RWPE2 (cell line): Measurements from ENCODE around the gene ARHGAP15.

Experiments used
- ATAC-seq: fragments of 200-7000 bp; cut with Tn5 transposase; 3 replicates; pipeline ENCODE4 v1.9.1; 2021; ENCODE audit warnings: low read depth
- DNase-seq: peaks from one replicate; pipeline ENCODE4 v3.0.0-alpha.2; 2020; ENCODE audit warnings: low spot score
- H3K27ac ChIP-seq: fragments of 450-650 bp; 2 replicates; pipeline ENCODE4 v1.5.1; 2017; ENCODE audit warnings: mild to moderate bottlenecking; ENCODE audit not compliant: poor library complexity, severe bottlenecking
- H3K27me3 ChIP-seq: fragments of 250-450 bp; sonication (Bioruptor Pico); 2 replicates; pipeline ENCODE4 v1.5.1; 2021; ENCODE audit warnings: mild to moderate bottlenecking, moderate library complexity; ENCODE audit not compliant: insufficient read depth, poor library complexity, severe bottlenecking
- H3K36me3 ChIP-seq: fragments of 250-450 bp; sonication (Bioruptor Pico); 2 replicates; pipeline ENCODE4 v1.5.1; 2020; ENCODE audit warnings: low read depth, mild to moderate bottlenecking, moderate library complexity
- H3K4me1 ChIP-seq: fragments of 250-450 bp; sonication (Bioruptor Pico); 2 replicates; pipeline ENCODE4 v1.5.1; 2021; ENCODE audit warnings: mild to moderate bottlenecking, moderate library complexity; ENCODE audit not compliant: insufficient read depth, poor library complexity, severe bottlenecking
- H3K4me3 ChIP-seq: fragments of 250-450 bp; sonication (Bioruptor Pico); 2 replicates; pipeline ENCODE4 v1.5.1; 2021; ENCODE audit warnings: mild to moderate bottlenecking, moderate library complexity; ENCODE audit not compliant: severe bottlenecking
- H3K9me3 ChIP-seq: fragments of 250-450 bp; sonication (Bioruptor Pico); 2 replicates; pipeline ENCODE4 v1.5.1; 2021; ENCODE audit warnings: mild to moderate bottlenecking, moderate library complexity; ENCODE audit not compliant: severe bottlenecking
- CTCF ChIP-seq: fragments of 450-650 bp; IDR thresholded peaks from one replicate; pipeline ENCODE4 v1.5.1; 2017; ENCODE audit warnings: mild to moderate bottlenecking, moderate library complexity; ENCODE audit not compliant: poor library complexity, severe bottlenecking

Gene ARHGAP15

DNA sequence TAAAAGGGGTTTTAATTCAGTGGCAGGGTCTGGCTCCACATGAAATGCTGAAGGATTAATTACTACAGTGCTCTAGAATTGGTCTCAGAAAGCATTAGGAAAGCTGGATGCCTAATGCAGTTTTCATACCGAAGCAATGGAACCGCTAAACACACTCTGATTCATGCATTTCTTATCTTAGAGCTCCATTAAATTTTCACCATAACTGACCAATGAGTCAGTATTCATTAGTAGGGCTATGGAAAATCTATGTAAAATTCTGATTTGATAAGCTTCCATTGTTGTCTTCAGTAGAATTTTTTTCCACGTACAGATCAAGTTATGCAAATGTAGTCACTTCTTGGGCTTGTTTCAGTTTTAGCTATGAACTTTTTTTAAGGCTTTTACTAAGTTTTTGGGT lies 359.9 kb downstream of the ARHGAP15 start:
- Histone ChIP-seq H3K36me3 (no peaks in the 10 kb centered on the region), H3K4me3 (no peak overlapping the region), H3K27me3 (no peaks in the 10 kb centered on the region), H3K9me3 (no peaks in the 10 kb centered on the region), H3K27ac (no peak overlapping the region), H3K4me1 (no peaks in the 10 kb centered on the region)
- ATAC-seq (peak; percentile 86), DNase-seq (no peak)
- TF ChIP-seq CTCF: no peak

- Histone ChIP-seq H3K9me3 (no peaks in the 10 kb centered on the region), H3K4me1 (no peaks in the 10 kb centered on the region), H3K27me3 (no peaks in the 10 kb centered on the region), H3K36me3 (no peaks in the 10 kb centered on the region), H3K27ac (no peak overlapping the region), H3K4me3 (no peak overlapping the region)
- ATAC-seq: no peak
- DNase-seq: no peak
- TF ChIP-seq CTCF: no peak
Measured at GRCh38 chr2:143491131-143491530, 361.9 kb downstream of the ARHGAP15 start.

DNA sequence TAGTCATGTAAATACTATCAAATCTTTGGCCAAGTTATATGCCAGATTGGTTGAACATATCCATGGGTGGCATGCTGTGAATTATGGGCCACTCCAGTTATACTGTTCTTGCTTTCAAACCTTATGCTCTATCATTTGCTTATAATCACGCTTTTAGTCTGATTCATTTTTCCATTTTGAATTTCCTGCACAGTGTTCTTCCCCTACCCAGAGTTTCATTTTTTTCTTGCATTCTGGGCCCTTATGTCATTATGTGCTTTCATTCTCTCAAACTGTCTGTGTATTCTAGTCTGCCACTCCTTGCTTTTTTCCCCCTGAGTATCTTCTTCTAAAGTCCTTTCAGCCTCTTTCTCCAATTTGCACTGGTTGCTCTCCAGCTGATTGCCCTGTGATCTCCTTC lies 364.1 kb downstream of the ARHGAP15 start:
- Histone ChIP-seq H3K36me3 (no peaks in the 10 kb centered on the region), H3K4me3 (no peak overlapping the region), H3K27ac (no peak overlapping the region), H3K27me3 (no peaks in the 10 kb centered on the region), H3K4me1 (no peaks in the 10 kb centered on the region), H3K9me3 (no peaks in the 10 kb centered on the region)
- no peak for TF ChIP-seq CTCF
- ATAC-seq: no peak
- DNase-seq: no peak

DNA sequence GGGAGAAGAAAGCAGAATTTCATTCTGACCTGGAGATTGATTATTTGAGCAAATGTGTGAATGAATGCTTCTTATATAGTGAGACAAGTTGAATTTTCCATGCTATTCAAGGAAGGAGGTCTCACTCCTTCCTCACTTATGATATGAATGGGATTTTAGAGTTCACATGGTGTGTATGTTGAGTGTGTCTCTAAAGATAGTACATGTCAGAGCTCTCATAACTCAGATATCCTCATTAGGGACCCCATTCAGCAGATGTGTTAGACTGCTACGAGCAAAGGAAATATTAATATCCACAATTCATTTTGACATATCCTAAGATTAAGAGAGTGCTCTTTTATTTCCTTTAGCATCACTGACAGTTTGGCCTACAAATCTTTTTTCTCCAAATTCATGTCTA lies 368.5 kb downstream of the ARHGAP15 start:
- Histone ChIP-seq H3K4me3 (no peak overlapping the region), H3K27me3 (no peaks in the 10 kb centered on the region), H3K4me1 (no peaks in the 10 kb centered on the region), H3K27ac (no peak overlapping the region), H3K36me3 (no peaks in the 10 kb centered on the region), H3K9me3 (no peaks in the 10 kb centered on the region)
- no peak for TF ChIP-seq CTCF
- DNase-seq (no peak), ATAC-seq (no peak)

GRCh38 chr2:143498496-143498895 lies 369.3 kb downstream of the ARHGAP15 start:
- no peak overlapping the region for H3K27ac ChIP-seq
- H3K4me1 ChIP-seq: no peaks in the 10 kb centered on the region
- TF ChIP-seq CTCF: no peak
- no peaks in the 10 kb centered on the region for H3K9me3 ChIP-seq
- no peaks in the 10 kb centered on the region for H3K27me3 ChIP-seq
- DNase-seq (no peak), ATAC-seq (no peak)
- H3K4me3 ChIP-seq: no peak overlapping the region
- H3K36me3 ChIP-seq: no peaks in the 10 kb centered on the region
